ENCODE results near the gene RPL28.
"Not testable (repeated sequence)": the region's sequence is repeated elsewhere in the genome, so short reads cannot be mapped to it uniquely, and the experiment has no call there.

RPL28 gene

DNA sequence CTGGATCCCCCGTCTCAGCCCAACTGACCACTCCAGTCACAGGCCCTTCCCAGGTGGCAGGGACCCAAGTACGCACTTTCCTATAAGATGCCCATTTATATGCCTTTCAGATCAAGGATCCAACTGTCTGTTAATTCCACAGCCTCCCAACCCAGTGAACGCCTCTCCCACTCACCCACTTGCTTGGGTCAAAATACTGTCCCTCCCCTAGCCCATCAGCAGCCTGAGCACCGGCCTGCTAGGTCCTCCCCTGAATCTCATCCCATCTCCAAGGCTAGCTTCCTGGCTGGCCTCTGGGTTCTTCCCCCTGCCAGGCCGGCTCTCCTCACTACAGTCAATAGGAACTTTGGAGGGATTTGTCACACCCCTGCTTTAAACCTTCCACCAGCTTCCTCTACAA lies 19.9 kb downstream of the RPL28 start:
- peak overlapping the region; percentile 78 for H3K4me3 ChIP-seq (ENCODE audit: low read depth, low read length)

DNA sequence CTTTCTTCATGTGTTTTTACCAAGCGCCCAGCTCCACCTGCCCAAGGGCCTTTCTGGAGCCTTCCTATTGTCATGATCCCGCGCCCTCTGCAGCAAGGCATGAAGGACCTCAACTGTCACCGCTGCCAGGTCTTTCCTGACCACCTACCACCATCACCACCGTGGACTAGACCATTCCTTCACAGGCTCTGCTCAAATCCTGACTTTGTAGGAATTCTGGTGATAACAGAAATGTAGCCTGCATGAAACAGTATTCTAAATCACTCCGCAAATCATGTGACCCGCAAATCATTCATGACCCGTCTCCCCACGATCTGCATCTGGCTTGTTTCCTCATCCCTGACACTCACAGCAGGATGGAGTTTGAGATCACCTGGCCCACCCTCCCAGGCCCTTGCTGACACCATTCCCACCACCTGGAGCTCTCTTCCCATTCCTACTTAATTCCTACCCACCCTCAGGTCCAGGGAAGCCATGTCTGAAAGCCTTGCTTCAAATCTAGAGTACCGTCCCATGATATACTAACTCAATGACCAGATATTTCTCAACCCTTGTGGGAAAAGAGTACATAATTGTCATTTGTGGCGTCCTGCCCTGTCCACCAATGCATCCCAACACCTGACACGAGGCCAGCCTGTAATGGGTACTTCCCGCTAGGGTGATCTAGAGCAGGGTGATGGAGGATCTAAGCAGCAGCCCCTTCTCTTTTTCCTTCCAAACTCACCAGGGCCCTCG lies 20.5 kb downstream of the RPL28 start:
- H3K4me3 ChIP-seq (ENCODE audit: low read depth, low read length): peak overlapping the region; percentile 78
- TF ChIP-seq, protein P1, sequence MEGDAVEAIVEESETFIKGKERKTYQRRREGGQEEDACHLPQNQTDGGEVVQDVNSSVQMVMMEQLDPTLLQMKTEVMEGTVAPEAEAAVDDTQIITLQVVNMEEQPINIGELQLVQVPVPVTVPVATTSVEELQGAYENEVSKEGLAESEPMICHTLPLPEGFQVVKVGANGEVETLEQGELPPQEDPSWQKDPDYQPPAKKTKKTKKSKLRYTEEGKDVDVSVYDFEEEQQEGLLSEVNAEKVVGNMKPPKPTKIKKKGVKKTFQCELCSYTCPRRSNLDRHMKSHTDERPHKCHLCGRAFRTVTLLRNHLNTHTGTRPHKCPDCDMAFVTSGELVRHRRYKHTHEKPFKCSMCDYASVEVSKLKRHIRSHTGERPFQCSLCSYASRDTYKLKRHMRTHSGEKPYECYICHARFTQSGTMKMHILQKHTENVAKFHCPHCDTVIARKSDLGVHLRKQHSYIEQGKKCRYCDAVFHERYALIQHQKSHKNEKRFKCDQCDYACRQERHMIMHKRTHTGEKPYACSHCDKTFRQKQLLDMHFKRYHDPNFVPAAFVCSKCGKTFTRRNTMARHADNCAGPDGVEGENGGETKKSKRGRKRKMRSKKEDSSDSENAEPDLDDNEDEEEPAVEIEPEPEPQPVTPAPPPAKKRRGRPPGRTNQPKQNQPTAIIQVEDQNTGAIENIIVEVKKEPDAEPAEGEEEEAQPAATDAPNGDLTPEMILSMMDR (IDR thresholded peaks at IDR 0.05; ENCODE audit: low read depth, low read length): no peak

More for the DNA sequence above, 19.9 kb downstream of the RPL28 start:
- TF ChIP-seq, protein P1 (IDR thresholded peaks at IDR 0.05; ENCODE audit: low read depth, low read length): no peak

- peak overlapping the region; percentile 78 for H3K4me3 ChIP-seq (ENCODE audit: low read depth, low read length)
- TF ChIP-seq, protein P1 (IDR thresholded peaks at IDR 0.05; ENCODE audit: low read depth, low read length): no peak
Measured at GRCh38 chr19:55406826-55407549, 21.3 kb downstream of the RPL28 start.

- peak within 1 kb of the TSS; percentile 78 for H3K4me3 ChIP-seq (ENCODE audit: low read depth, low read length)
Measured at GRCh38 chr19:55407550-55407799, 21.7 kb downstream of the RPL28 start, which contains the start of gene UBE2S. Gene UBE2S, minus strand, starts transcription at chr19:55407788. Its CDS starts 199 bp downstream, at chr19:55407589.

DNA sequence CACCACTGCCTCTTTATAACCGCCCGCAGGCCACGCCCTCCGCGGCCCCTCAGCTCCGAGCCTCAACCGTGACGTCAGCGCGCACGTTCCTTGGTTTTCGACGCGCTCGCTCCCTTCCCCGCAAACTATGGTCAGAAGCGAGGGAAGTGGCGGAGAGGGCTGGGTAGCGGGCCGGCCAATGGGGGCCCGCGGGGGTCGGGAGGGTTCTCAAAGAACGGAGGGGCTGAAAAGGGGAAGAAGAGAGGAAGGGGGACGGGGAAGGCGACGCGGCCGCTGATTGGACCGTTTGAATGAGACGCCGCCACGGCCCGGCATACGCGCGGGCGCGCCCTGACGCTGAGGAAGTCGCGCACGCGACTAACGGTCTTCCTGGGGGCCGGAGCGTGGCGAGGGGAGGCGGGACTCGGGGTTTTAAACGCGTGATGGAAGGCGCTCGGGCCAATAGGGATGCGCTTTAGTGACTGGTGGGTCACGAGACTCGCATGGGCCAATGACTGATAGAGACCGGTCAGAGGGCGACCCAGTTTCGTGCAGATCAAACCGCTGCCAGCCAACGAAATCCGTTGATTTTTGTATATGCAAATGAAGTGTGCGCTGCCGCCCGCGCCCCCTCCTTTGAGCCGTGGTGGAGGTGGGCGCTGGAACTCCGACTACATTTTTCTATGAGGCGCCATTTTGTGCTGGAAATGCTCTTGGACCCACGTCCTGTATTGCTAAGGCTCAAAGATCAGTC lies 22.2 kb downstream of the RPL28 start:
- peak overlapping the region; percentile 78 for H3K4me3 ChIP-seq (ENCODE audit: low read depth, low read length)
- TF ChIP-seq, protein P1 (IDR thresholded peaks at IDR 0.05; ENCODE audit: low read depth, low read length): no peak

DNA sequence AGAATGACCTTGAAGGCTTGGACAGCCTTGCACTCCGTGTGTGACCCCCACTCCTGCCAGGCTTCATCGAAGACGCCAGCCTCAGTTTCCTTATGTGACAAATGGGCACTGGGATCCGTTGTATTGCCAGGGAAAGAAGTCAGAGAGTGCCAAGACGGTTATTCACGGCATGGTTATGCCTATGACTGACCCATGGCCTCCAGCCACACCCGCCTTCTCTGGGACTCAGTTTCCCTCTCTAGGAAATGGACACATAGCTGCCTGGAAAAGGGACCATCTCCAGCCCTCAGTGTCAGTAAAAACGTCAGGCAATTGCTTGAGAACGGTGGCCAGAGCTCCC lies 22.8 kb downstream of the RPL28 start:
- TF ChIP-seq, protein P1 (IDR thresholded peaks at IDR 0.05; ENCODE audit: low read depth, low read length): no peak
- H3K4me3 ChIP-seq (ENCODE audit: low read depth, low read length): peak overlapping the region; percentile 51

- not testable (repeated sequence) for H3K4me3 ChIP-seq (ENCODE audit: low read depth, low read length)
Measured at GRCh38 chr19:55409179-55409578, 23.4 kb downstream of the RPL28 start.

GRCh38 chr19:55410168-55410567 lies 24.4 kb downstream of the RPL28 start:
- TF ChIP-seq, protein P1 (IDR thresholded peaks at IDR 0.05; ENCODE audit: low read depth, low read length): no peak
- H3K4me3 ChIP-seq (ENCODE audit: low read depth, low read length): no peak overlapping the region

Measured in WI38 (cell line).